GM13976 (cell line): ENCODE results near the gene TIAM1.

Source experiments
- DNase-seq: peaks from one replicate; pipeline ENCODE4 v3.0.0; 2012; ENCODE audit warnings: low spot score
- CTCF ChIP-seq: IDR thresholded peaks from 2 replicates; pipeline ENCODE4 v1.5.1; 2012; ENCODE audit warnings: borderline replicate concordance, mild to moderate bottlenecking; ENCODE audit not compliant: insufficient read depth; ENCODE audit errors: extremely low read depth, missing control alignments, control extremely low read depth
- in situ Hi-C: fragments of 300-500 bp; cut with MboI; formaldehyde crosslinking; loops from one replicate; pipeline ENCODE4 v1.12.0; 2022; ENCODE audit warnings: low sequenced_read_pairs, mixed read lengths, inconsistent platforms; ENCODE audit not compliant: unreplicated experiment

TIAM1 gene

GRCh38 chr21:31078216-31078615, 265.8 kb downstream of the TIAM1 start:
- no peak for TF ChIP-seq CTCF
- no peak for DNase-seq
- in situ Hi-C loops: no loop called here

GRCh38 chr21:31075848-31076247, 268.2 kb downstream of the TIAM1 start:
- in situ Hi-C loops: no loop called here

GRCh38 chr21:31072533-31072932, 271.5 kb downstream of the TIAM1 start:
- TF ChIP-seq CTCF: no peak
- in situ Hi-C loops: no loop called here
- no peak for DNase-seq

More at GRCh38 chr21:31075848-31076247, 268.2 kb downstream of the TIAM1 start:
- DNase-seq: no peak
- no peak for TF ChIP-seq CTCF
